IMR-90 (cell line): ENCODE measurements around the gene DNASE1. TPM values are rescaled to one million over a fixed set of nuclear protein-coding genes. Genes with fewer than 3 reads are reported as not detected.
A peak's percentile ranks its signal among the peaks of the same experiment; 100 is the strongest.

Source experiments
- ATAC-seq: fragments of 200-7000 bp; cut with Tn5 transposase; 2 replicates; pipeline ENCODE4 v1.9.1; 2020; ENCODE audit warnings: low read depth, mild to moderate bottlenecking, moderate library complexity
- BruUV-seq: library from RNA; stranded (reverse); fragments of 400-500 nt; replicated peaks from 2 replicates; lab custom pipeline; 2021; lab: Mats Ljungman, UMichigan
- CTCF ChIA-PET: fragments of 300-600 bp; formaldehyde crosslinking; extraction: SDS; loops from one replicate; lab custom pipeline; 2021; ENCODE audit warnings: antibody characterized with exemption; lab: Yijun Ruan, JAX
- POLR2A ChIA-PET: fragments of 300-600 bp; sonication (Branson Sonifier 250); formaldehyde crosslinking; loops from one replicate; lab custom pipeline; 2022; ENCODE audit warnings: antibody characterized with exemption; ENCODE audit not compliant: unreplicated experiment; lab: Charles Lee
- DNase-seq: peaks from one replicate; pipeline ENCODE4 v3.0.0; 2013
- H2AFZ ChIP-seq: replicated peaks from 2 replicates; pipeline ENCODE3; 2013; ENCODE audit warnings: low read length, mild to moderate bottlenecking; ENCODE audit not compliant: poor library complexity
- H2AK5ac ChIP-seq: 2 replicates; pipeline ENCODE4 v1.6.1; 2013; ENCODE audit warnings: low read depth, low read length, inconsistent platforms
- H2AK9ac ChIP-seq: replicated peaks from 2 replicates; pipeline ENCODE3; 2013; ENCODE audit warnings: mild to moderate bottlenecking, low read depth, low read length, moderate library complexity; ENCODE audit not compliant: poor library complexity
- H2BK120ac ChIP-seq: 2 replicates; pipeline ENCODE4 v1.6.1; 2013; ENCODE audit warnings: low read depth, low read length, inconsistent platforms
- H2BK15ac ChIP-seq: 3 replicates; pipeline ENCODE4 v1.6.1; 2013; ENCODE audit warnings: low read depth, low read length, inconsistent platforms
- H2BK20ac ChIP-seq: 2 replicates; pipeline ENCODE4 v1.6.1; 2013; ENCODE audit warnings: low read depth, mild to moderate bottlenecking, inconsistent platforms, low read length, moderate library complexity
- H2BK5ac ChIP-seq: 2 replicates; pipeline ENCODE4 v1.6.1; 2013; ENCODE audit warnings: mild to moderate bottlenecking, low read depth, low read length, inconsistent platforms; ENCODE audit not compliant: poor library complexity, severe bottlenecking
- H3K14ac ChIP-seq: replicated peaks from 2 replicates; pipeline ENCODE4 v1.6.1; 2013; ENCODE audit warnings: low read depth, low read length, inconsistent platforms
- H3K18ac ChIP-seq: 2 replicates; pipeline ENCODE4 v1.6.1; 2013; ENCODE audit warnings: low read depth, low read length, control low read depth
- H3K23ac ChIP-seq: 2 replicates; pipeline ENCODE4 v1.6.1; 2013; ENCODE audit warnings: low read depth, low read length, inconsistent platforms
- H3K27ac ChIP-seq: 2 replicates; pipeline ENCODE4 v1.5.1; 2013; ENCODE audit warnings: mild to moderate bottlenecking, control low read depth, low read length; ENCODE audit not compliant: insufficient read depth
- H3K27me3 ChIP-seq: 2 replicates; pipeline ENCODE4 v1.6.1; 2013; ENCODE audit warnings: low read length; ENCODE audit not compliant: control insufficient read depth, insufficient read depth
- H3K36me3 ChIP-seq: 2 replicates; pipeline ENCODE4 v1.6.1; 2013; ENCODE audit warnings: low read length, mixed read lengths; ENCODE audit not compliant: control insufficient read depth, insufficient read depth
- H3K4ac ChIP-seq: 2 replicates; pipeline ENCODE4 v1.6.1; 2013; ENCODE audit warnings: low read depth, low read length, inconsistent platforms
- H3K4me1 ChIP-seq: 2 replicates; pipeline ENCODE4 v1.6.1; 2013; ENCODE audit warnings: low read length, mixed read lengths; ENCODE audit not compliant: control insufficient read depth, insufficient read depth
- H3K4me2 ChIP-seq: 2 replicates; pipeline ENCODE4 v1.6.1; 2013; ENCODE audit warnings: low read depth, mild to moderate bottlenecking, control low read depth, low read length, moderate library complexity
- H3K4me3 ChIP-seq: 2 replicates; pipeline ENCODE4 v1.5.1; 2013; ENCODE audit warnings: low read depth, mild to moderate bottlenecking, control low read depth, low read length, moderate library complexity; ENCODE audit not compliant: insufficient read depth
- H3K56ac ChIP-seq: 2 replicates; pipeline ENCODE4 v1.6.1; 2013; ENCODE audit warnings: low read length, inconsistent platforms; ENCODE audit not compliant: insufficient read depth; ENCODE audit errors: extremely low read depth
- H3K79me1 ChIP-seq, 2 experiments: 2 replicates each; pipeline ENCODE4 v1.6.1; 2013; ENCODE audit warnings: low read length in 2 of 2, inconsistent platforms in 1 of 2, low read depth in 1 of 2
- H3K9ac ChIP-seq: 2 replicates; pipeline ENCODE4 v1.6.1; 2013; ENCODE audit warnings: low read depth, low read length, control low read depth
- H3K9me1 ChIP-seq: 2 replicates; pipeline ENCODE4 v1.6.1; 2013; ENCODE audit warnings: low read length, inconsistent platforms; ENCODE audit not compliant: insufficient read depth
- H3K9me3 ChIP-seq: 2 replicates; pipeline ENCODE4 v1.6.1; 2013; ENCODE audit warnings: low read length; ENCODE audit not compliant: control insufficient read depth, insufficient read depth
- H4K20me1 ChIP-seq: 2 replicates; pipeline ENCODE4 v1.6.1; 2013; ENCODE audit warnings: low read length, inconsistent platforms; ENCODE audit not compliant: insufficient read depth
- H4K5ac ChIP-seq: 2 replicates; pipeline ENCODE4 v1.6.1; 2013; ENCODE audit warnings: mild to moderate bottlenecking, low read depth, low read length, control low read depth
- H4K8ac ChIP-seq, 2 experiments: 2 replicates each; pipeline ENCODE4 v1.6.1; 2013; ENCODE audit warnings: low read depth in 2 of 2, low read length in 2 of 2, control low read depth in 1 of 2, inconsistent platforms in 1 of 2
- H4K91ac ChIP-seq: 2 replicates; pipeline ENCODE4 v1.6.1; 2013; ENCODE audit warnings: low read depth, low read length, inconsistent platforms; ENCODE audit not compliant: insufficient read depth
- MAFK ChIP-seq: IDR thresholded peaks from 2 replicates; pipeline ENCODE4 v1.6.1; 2012; ENCODE audit warnings: low read depth, low read length, improper control_type of control experiment
- POLR2A ChIP-seq: IDR thresholded peaks from 2 replicates; pipeline ENCODE4 v1.6.1; 2012; ENCODE audit warnings: mild to moderate bottlenecking, low read depth, low read length
- RCOR1 ChIP-seq: IDR thresholded peaks from 2 replicates; pipeline ENCODE4 v1.6.1; 2012; ENCODE audit warnings: mild to moderate bottlenecking, low read length, improper control_type of control experiment; ENCODE audit not compliant: insufficient replicate concordance
- RFX5 ChIP-seq: IDR thresholded peaks from 2 replicates; pipeline ENCODE4 v1.8.0; 2012; ENCODE audit warnings: low read depth, mild to moderate bottlenecking, low read length, moderate library complexity
- USF2 ChIP-seq: fragments of 150-350 bp; IDR thresholded peaks from 2 replicates; pipeline ENCODE4 v1.6.1; 2017; ENCODE audit warnings: mild to moderate bottlenecking, antibody characterized with exemption, low read length, low read depth
- WGBS, 2 experiments: methylation state at CpG; one replicate each; pipeline versions ENCODE4 v1.1.5 to v1.1.7; 2013; ENCODE audit warnings: missing lambda C conversion rate in 2 of 2; ENCODE audit not compliant: insufficient read length in 1 of 2; ENCODE audit errors: extremely low coverage in 2 of 2; 5-methylcytosine and 5-hydroxymethylcytosine counted together
- dilution Hi-C: fragments of 300-500 bp; cut with HindIII; formaldehyde crosslinking; loops from one replicate; pipeline ENCODE4 v1.14.3; 2018; ENCODE audit warnings: low sequenced_read_pairs; ENCODE audit not compliant: unreplicated experiment
- in situ Hi-C: fragments of 300-500 bp; cut with MboI; formaldehyde crosslinking; loops from 3 replicates; pipeline ENCODE4 v1.14.3; 2019; ENCODE audit warnings: low sequenced_read_pairs, inconsistent platforms, mixed read lengths
- intact Hi-C: fragments of 100-400 bp; cut with micrococcal nuclease; formaldehyde crosslinking; loops from 2 replicates; pipeline ENCODE4 v1.10.0; 2022
- polyA plus RNA-seq, 3 experiments: library from polyadenylated mRNA; depleted of rRNA; stranded (reverse); fragments of >200 nt; gene quantifications; 2 replicates each; pipeline ENCODE4 v1.2.3, GENCODE V29; 2012; ENCODE audit warnings: low replicate concordance in 1 of 3
- total RNA-seq: library from RNA; depleted of rRNA; stranded (reverse); fragments of >200 nt; gene quantifications from 2 replicates; pipeline ENCODE4 v1.2.3, GENCODE V29; 2012
- TF ChIP-seq, protein P1 (sequence below): fragments of 150-350 bp; IDR thresholded peaks from 2 replicates; pipeline ENCODE4 v1.6.1; 2016; ENCODE audit warnings: low read depth, mild to moderate bottlenecking, low read length, moderate library complexity, borderline replicate concordance
- TF ChIP-seq, protein P2 (sequence below): conservative IDR thresholded peaks from 2 replicates; pipeline ENCODE4 v1.5.1; 2012; ENCODE audit warnings: mild to moderate bottlenecking, low read depth, low read length, improper control_type of control experiment

Gene DNASE1
- total and polyA plus RNA-seq, 2 of the 4 experiments (the other 2 are of a cell fraction): 5.4 to 15.9 TPM

DNA sequence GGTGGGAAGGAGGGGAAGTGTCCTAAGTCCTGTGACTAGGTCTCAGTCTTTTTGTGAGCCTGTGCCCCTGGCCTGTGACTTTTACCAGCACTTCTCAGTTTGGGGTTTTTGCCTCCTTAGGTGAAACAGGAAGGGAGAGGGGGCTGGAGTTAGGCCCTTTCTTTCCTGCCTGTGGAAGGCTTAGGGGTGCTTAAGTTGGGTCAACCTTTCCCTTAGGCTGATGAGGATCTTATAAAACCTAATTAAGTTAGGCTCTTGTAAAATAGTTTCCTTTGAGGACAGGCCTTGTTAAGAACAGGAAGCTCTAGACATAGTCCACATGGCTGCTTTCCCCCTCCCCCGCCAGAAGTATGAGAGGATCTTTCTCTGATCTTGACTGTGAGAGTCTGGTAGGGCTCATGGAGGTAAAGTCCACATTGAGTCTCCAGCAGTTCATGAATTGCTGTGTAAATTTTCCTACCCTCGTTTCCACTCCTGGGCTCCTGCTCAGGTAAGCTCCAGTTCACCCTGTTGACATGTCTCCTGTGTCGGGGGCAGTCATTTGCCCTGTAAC, 17.0 kb upstream of the DNASE1 start:
- H3K4me2 ChIP-seq: peak overlapping the region; percentile 13; the same call in 1 of the 2 replicates
- ATAC-seq (peak; percentile 75; the same call in 1 of the 2 replicates), DNase-seq (peak; percentile 8)
- dilution Hi-C loops: no loop called here
- ChIA-PET POLR2A (no interaction called here), CTCF (interaction anchor here (1.1 kb wide), 1 partner anchor 53 kb away, joined by 5 read pairs; no protein-coding TSS in a partner anchor)
- no CpG with 5 or more reads among the region's 3 CpGs for WGBS, 2 experiments
- no peaks in the 10 kb centered on the region for H3K9me3 ChIP-seq
- TF ChIP-seq MAFK (no peak), USF2 (no peak), RFX5 (no peak), POLR2A (no peak), RCOR1 (no peak)
- TF ChIP-seq, protein P1, sequence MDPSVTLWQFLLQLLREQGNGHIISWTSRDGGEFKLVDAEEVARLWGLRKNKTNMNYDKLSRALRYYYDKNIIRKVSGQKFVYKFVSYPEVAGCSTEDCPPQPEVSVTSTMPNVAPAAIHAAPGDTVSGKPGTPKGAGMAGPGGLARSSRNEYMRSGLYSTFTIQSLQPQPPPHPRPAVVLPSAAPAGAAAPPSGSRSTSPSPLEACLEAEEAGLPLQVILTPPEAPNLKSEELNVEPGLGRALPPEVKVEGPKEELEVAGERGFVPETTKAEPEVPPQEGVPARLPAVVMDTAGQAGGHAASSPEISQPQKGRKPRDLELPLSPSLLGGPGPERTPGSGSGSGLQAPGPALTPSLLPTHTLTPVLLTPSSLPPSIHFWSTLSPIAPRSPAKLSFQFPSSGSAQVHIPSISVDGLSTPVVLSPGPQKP: no peak
- TF ChIP-seq, protein P2, sequence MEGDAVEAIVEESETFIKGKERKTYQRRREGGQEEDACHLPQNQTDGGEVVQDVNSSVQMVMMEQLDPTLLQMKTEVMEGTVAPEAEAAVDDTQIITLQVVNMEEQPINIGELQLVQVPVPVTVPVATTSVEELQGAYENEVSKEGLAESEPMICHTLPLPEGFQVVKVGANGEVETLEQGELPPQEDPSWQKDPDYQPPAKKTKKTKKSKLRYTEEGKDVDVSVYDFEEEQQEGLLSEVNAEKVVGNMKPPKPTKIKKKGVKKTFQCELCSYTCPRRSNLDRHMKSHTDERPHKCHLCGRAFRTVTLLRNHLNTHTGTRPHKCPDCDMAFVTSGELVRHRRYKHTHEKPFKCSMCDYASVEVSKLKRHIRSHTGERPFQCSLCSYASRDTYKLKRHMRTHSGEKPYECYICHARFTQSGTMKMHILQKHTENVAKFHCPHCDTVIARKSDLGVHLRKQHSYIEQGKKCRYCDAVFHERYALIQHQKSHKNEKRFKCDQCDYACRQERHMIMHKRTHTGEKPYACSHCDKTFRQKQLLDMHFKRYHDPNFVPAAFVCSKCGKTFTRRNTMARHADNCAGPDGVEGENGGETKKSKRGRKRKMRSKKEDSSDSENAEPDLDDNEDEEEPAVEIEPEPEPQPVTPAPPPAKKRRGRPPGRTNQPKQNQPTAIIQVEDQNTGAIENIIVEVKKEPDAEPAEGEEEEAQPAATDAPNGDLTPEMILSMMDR: no peak
- H3K27ac ChIP-seq: peak overlapping the region; percentile 63; the same call in 1 of the 2 replicates
- peak overlapping the region; percentile 94 for H3K14ac ChIP-seq
- H4K91ac ChIP-seq: peak overlapping the region; percentile 68
- no peaks in the 10 kb centered on the region for H3K27me3 ChIP-seq
- peak overlapping the region; percentile 94 for H4K5ac ChIP-seq
- peak overlapping the region; percentile 47 for H2AFZ ChIP-seq
- peaks cover 6% of the 10 kb centered on the region for H3K4me1 ChIP-seq
- BruUV-seq: no TSS peak
- peak overlapping the region; percentile 48; the same call in 1 of the 2 replicates for H3K23ac ChIP-seq
- intact Hi-C loops: no loop called here
- peak overlapping the region; percentile 73 for H3K4ac ChIP-seq
- H3K18ac ChIP-seq: peak overlapping the region; percentile 79
- H3K9ac ChIP-seq: peak overlapping the region; percentile 60
- H4K8ac ChIP-seq: peak overlapping the region; percentile 80 to 86; a peak in 3 of 4 replicates
- peaks cover 12 to 20% of the 10 kb centered on the region in 2 experiments for H3K79me1 ChIP-seq
- H2BK120ac ChIP-seq: no peak overlapping the region
- peak overlapping the region; percentile 58 for H2AK9ac ChIP-seq
- no peak overlapping the region for H2BK20ac ChIP-seq
- H3K9me1 ChIP-seq: peaks cover 8% of the 10 kb centered on the region
- H3K4me3 ChIP-seq: no peak overlapping the region
- no peaks in the 10 kb centered on the region; the same call in none of the 2 replicates for H4K20me1 ChIP-seq
- no peak overlapping the region for H3K56ac ChIP-seq
- in situ Hi-C loops: no loop called here
- H2AK5ac ChIP-seq: peak overlapping the region; percentile 76; the same call in 1 of the 2 replicates
- H3K36me3 ChIP-seq: peaks cover 7% of the 10 kb centered on the region; the same call in 1 of the 2 replicates
- no peak overlapping the region; the same call in 2 of the 3 replicates for H2BK15ac ChIP-seq
- H2BK5ac ChIP-seq: no peak overlapping the region
